Measurements from ENCODE around the gene ADCY5.

- TF ChIP-seq CTCF (IDR thresholded peaks at IDR 0.05) = no peak
- no peak for TF ChIP-seq POLR2A (IDR thresholded peaks at IDR 0.05)
These were observed 161.0 kb downstream of the ADCY5 start for GRCh38 chr3:123287962-123288302.

Data from Peyer's patch (tissue), 4 donors.